Type B pancreatic cell (in vitro differentiated cells): Measurements from ENCODE around the gene CHMP1A. TPM values are rescaled to one million over a fixed set of nuclear protein-coding genes. Genes with fewer than 3 reads are reported as not detected.

Source experiments
- DNase-seq: peaks from one replicate; pipeline ENCODE4 v3.0.0; 2021; ENCODE audit warnings: mixed read lengths; ENCODE audit not compliant: unreplicated experiment; ENCODE audit errors: extremely low spot score
- H3K27ac Mint-ChIP-seq: 2 replicates; pipeline ENCODE4 v1.8.0; 2021; ENCODE audit warnings: mild to moderate bottlenecking, mixed read lengths
- H3K27me3 Mint-ChIP-seq: 2 replicates; pipeline ENCODE4 v1.8.0; 2021; ENCODE audit warnings: mixed read lengths
- H3K36me3 Mint-ChIP-seq: 2 replicates; pipeline ENCODE4 v1.8.0; 2021; ENCODE audit warnings: mixed read lengths
- H3K4me1 Mint-ChIP-seq: one replicate; pipeline ENCODE4 v1.8.0; 2021; ENCODE audit warnings: mixed read lengths; ENCODE audit not compliant: unreplicated experiment
- H3K4me3 Mint-ChIP-seq: 2 replicates; pipeline ENCODE4 v1.8.0; 2021; ENCODE audit warnings: mild to moderate bottlenecking, mixed read lengths
- H3K9me3 Mint-ChIP-seq: 2 replicates; pipeline ENCODE4 v1.8.0; 2021; ENCODE audit warnings: mixed read lengths
- CTCF ChIP-seq: fragments of 200-600 bp; sonication (generic); conservative IDR thresholded peaks from 2 replicates; pipeline ENCODE4 v1.5.0; 2021; ENCODE audit warnings: antibody characterized with exemption, mild to moderate bottlenecking
- total RNA-seq: library from RNA; stranded (reverse); gene quantifications from 2 replicates; pipeline ENCODE4 v1.2.1, GENCODE V29; 2021; ENCODE audit warnings: low replicate concordance

CHMP1A gene
- total RNA-seq, 1 donor from 2014 or later: 93.4 TPM

GRCh38 chr16:89655062-89655643 is 2.4 kb downstream of the CHMP1A start:
- Mint-ChIP-seq H3K36me3 (peaks cover 5% of the 10 kb centered on the region), H3K27ac (no peak overlapping the region), H3K27me3 (no peaks in the 10 kb centered on the region), H3K9me3 (no peaks in the 10 kb centered on the region), H3K4me3 (peak overlapping the region; percentile 92), H3K4me1 (peaks cover 12% of the 10 kb centered on the region)
- no peak for DNase-seq
- no peak for TF ChIP-seq CTCF

DNA sequence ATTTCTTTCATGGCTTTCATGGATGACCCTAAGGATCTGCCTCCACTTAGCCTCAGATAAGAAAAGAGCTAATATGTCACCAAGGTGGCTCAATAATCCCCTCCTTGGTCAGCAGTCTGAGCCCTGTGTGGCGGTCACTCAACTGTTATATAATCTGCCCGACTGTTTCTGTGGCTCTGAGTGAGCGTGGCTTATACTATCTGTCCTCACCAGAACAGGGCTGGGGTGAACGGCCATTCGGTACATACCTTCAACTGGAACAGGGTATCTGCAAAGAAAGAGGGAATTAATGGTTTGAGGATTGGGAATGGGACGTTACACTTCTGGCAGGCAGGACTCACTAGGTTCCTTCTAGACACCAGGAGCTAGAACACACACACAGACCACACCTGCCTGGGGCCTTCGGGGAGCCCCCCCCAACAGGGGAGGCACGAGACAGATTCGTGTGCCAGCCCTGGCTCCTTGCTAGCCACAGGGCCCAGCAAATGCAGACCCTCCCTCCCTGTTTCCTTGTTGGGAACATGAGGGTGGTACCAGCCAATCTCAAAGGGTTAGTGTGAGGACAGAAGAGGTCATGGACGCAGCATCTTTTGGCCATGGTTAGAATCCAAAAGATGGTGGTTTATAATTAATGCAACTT is 3.7 kb downstream of the CHMP1A start:
- H3K27me3 Mint-ChIP-seq: no peaks in the 10 kb centered on the region
- H3K4me3 Mint-ChIP-seq: peak overlapping the region; percentile 57
- H3K27ac Mint-ChIP-seq: peak overlapping the region; percentile 50
- H3K4me1 Mint-ChIP-seq: peaks cover 10% of the 10 kb centered on the region
- DNase-seq: no peak
- H3K36me3 Mint-ChIP-seq: peaks cover 4% of the 10 kb centered on the region
- no peak for TF ChIP-seq CTCF
- no peaks in the 10 kb centered on the region for H3K9me3 Mint-ChIP-seq

- H3K9me3 Mint-ChIP-seq: no peaks in the 10 kb centered on the region
- no peak overlapping the region for H3K4me3 Mint-ChIP-seq
- no peaks in the 10 kb centered on the region for H3K36me3 Mint-ChIP-seq
- no peak for TF ChIP-seq CTCF
- H3K27ac Mint-ChIP-seq: no peak overlapping the region
- DNase-seq: no peak
- H3K27me3 Mint-ChIP-seq: no peaks in the 10 kb centered on the region
- peaks cover 4% of the 10 kb centered on the region for H3K4me1 Mint-ChIP-seq
These were observed 5.9 kb downstream of the CHMP1A start for GRCh38 chr16:89651584-89651983.

GRCh38 chr16:89646906-89647305 is 10.6 kb downstream of the CHMP1A start:
- no peak for TF ChIP-seq CTCF
- no peak overlapping the region for H3K27ac Mint-ChIP-seq
- H3K36me3 Mint-ChIP-seq: no peaks in the 10 kb centered on the region
- no peaks in the 10 kb centered on the region for H3K9me3 Mint-ChIP-seq
- no peaks in the 10 kb centered on the region for H3K4me1 Mint-ChIP-seq
- no peak for DNase-seq
- no peak overlapping the region for H3K4me3 Mint-ChIP-seq
- no peaks in the 10 kb centered on the region for H3K27me3 Mint-ChIP-seq

DNA sequence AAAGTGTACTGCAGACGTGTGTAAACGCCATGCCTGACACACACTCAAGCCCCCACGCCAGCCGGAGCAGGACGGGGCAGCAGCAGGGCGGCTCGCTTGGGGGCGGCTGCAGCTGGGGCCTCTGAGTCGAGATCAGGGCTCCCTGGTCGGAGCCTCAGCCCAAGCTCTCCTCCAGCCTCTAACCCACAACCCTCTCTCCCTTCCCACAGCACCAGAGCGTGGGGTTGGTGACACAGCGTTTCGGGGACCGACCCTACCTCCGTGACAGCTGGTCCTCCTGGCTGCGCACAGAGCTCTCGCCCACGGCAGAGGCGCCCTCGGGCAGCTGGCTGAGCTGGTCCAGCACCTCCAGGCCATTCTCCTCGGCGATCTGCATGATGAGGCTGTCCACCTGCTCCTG is 11.2 kb downstream of the CHMP1A start:
- Mint-ChIP-seq H3K4me3 (no peak overlapping the region), H3K4me1 (no peaks in the 10 kb centered on the region), H3K27ac (no peak overlapping the region), H3K36me3 (no peaks in the 10 kb centered on the region), H3K27me3 (no peaks in the 10 kb centered on the region), H3K9me3 (no peaks in the 10 kb centered on the region)
- DNase-seq: no peak
- no peak for TF ChIP-seq CTCF
